SK-N-SH (cell line): ENCODE data around the gene C1orf146. TPM values are rescaled to one million over a fixed set of nuclear protein-coding genes. Genes with fewer than 3 reads are reported as not detected.

Source experiments
- CTCF ChIA-PET: fragments of 300-600, 350-600 bp; formaldehyde crosslinking; extraction: SDS; loops from one replicate; lab custom pipeline; 2021; lab: Yijun Ruan, JAX
- POLR2A ChIA-PET: fragments of 350-600 bp; sonication (Branson Sonifier 250); formaldehyde crosslinking; extraction: SDS; loops from one replicate; lab custom pipeline; 2020; ENCODE audit warnings: antibody characterized with exemption, inconsistent platforms; lab: Yijun Ruan, JAX
- DNase-seq: peaks from one replicate; pipeline ENCODE4 v3.0.0; 2012
- H2AFZ ChIP-seq: fragments of 200-600 bp; sonication (generic); 2 replicates; pipeline ENCODE4 v1.8.1; 2016; ENCODE audit warnings: antibody characterized with exemption, mild to moderate bottlenecking, low read depth
- H3F3A ChIP-seq: fragments of 200-600 bp; sonication (generic); replicated peaks from 2 replicates; pipeline ENCODE3; 2016; ENCODE audit warnings: antibody characterized with exemption, mild to moderate bottlenecking; ENCODE audit not compliant: insufficient read depth
- H3K27ac ChIP-seq, 2 experiments: fragments of 200-500 bp in 1 of 2; fragments of 200-600 bp in 1 of 2; sonication (Bioruptor generic) in 1 of 2; sonication (generic), shearing (Covaris generic) in 1 of 2; 2 replicates each; pipeline versions ENCODE4 v1.5.1 to v1.6.1; 2014 to 2016; ENCODE audit warnings: low read depth in 2 of 2, inconsistent platforms in 1 of 2, low read length in 1 of 2, mild to moderate bottlenecking in 1 of 2, mixed read lengths in 1 of 2
- H3K27me3 ChIP-seq: fragments of 200-600 bp; sonication (generic), shearing (Covaris generic); 2 replicates; pipeline ENCODE4 v1.6.1; 2016; ENCODE audit warnings: mixed run types; ENCODE audit not compliant: insufficient read depth
- H3K36me3 ChIP-seq, 2 experiments: fragments of 200-500 bp in 1 of 2; fragments of 200-600 bp in 1 of 2; sonication (Bioruptor generic) in 1 of 2; sonication (generic) in 1 of 2; replicated peaks in 1 of 2; 2 replicates each; pipeline versions ENCODE3 to v1.5.1; 2014 to 2016; ENCODE audit warnings: low read length in 1 of 2, mild to moderate bottlenecking in 1 of 2; ENCODE audit not compliant: insufficient read depth in 2 of 2, control insufficient read depth in 1 of 2
- H3K4me1 ChIP-seq, 2 experiments: fragments of 200-500 bp in 1 of 2; fragments of 200-600 bp in 1 of 2; sonication (Bioruptor generic) in 1 of 2; sonication (generic), shearing (Covaris generic) in 1 of 2; 2 replicates each; pipeline versions ENCODE4 v1.5.1 to v1.6.1; 2014 to 2016; ENCODE audit warnings: low read depth in 1 of 2, low read length in 1 of 2, mixed run types in 1 of 2; ENCODE audit not compliant: insufficient read depth in 2 of 2, control insufficient read depth in 1 of 2
- H3K4me2 ChIP-seq: fragments of 200-600 bp; sonication (generic), shearing (Covaris generic); 2 replicates; pipeline ENCODE4 v1.6.1; 2017; ENCODE audit warnings: mixed run types
- H3K4me3 ChIP-seq, 2 experiments: fragments of 200-500 bp in 1 of 2; fragments of 200-600 bp in 1 of 2; sonication (Bioruptor generic) in 1 of 2; sonication (generic), shearing (Covaris generic) in 1 of 2; 2 replicates each; pipeline versions ENCODE4 v1.5.1 to v1.8.1; 2014 to 2016; ENCODE audit warnings: low read depth in 2 of 2, inconsistent platforms in 1 of 2, low read length in 1 of 2, mild to moderate bottlenecking in 1 of 2, mixed read lengths in 1 of 2, moderate library complexity in 1 of 2
- H3K79me2 ChIP-seq: fragments of 200-600 bp; sonication (generic); 2 replicates; pipeline ENCODE4 v1.8.1; 2017; ENCODE audit warnings: mild to moderate bottlenecking; ENCODE audit not compliant: insufficient read depth
- H3K9ac ChIP-seq: fragments of 200-600 bp; sonication (generic); 2 replicates; pipeline ENCODE4 v1.6.1; 2017; ENCODE audit warnings: mixed run types
- H3K9me2 ChIP-seq: fragments of 200-600 bp; sonication (generic); 2 replicates; pipeline ENCODE4 v1.6.1; 2017; ENCODE audit warnings: mixed run types
- H3K9me3 ChIP-seq: fragments of 200-600 bp; sonication (generic); 2 replicates; pipeline ENCODE4 v1.6.1; 2017; ENCODE audit warnings: mixed run types, mild to moderate bottlenecking, moderate library complexity
- H4K20me1 ChIP-seq: fragments of 200-600 bp; sonication (generic); 2 replicates; pipeline ENCODE4 v1.6.1; 2017; ENCODE audit warnings: mild to moderate bottlenecking, mixed run types; ENCODE audit not compliant: insufficient read depth
- ELF1 ChIP-seq: IDR thresholded peaks from 2 replicates; pipeline ENCODE4 v1.4.0; 2012
- GABPA ChIP-seq: IDR thresholded peaks from 2 replicates; pipeline ENCODE4 v1.4.0; 2012; ENCODE audit warnings: low read depth, mild to moderate bottlenecking
- MEF2A ChIP-seq: IDR thresholded peaks from 2 replicates; pipeline ENCODE4 v1.4.0; 2012; ENCODE audit warnings: low read depth, borderline replicate concordance
- NRF1 ChIP-seq: IDR thresholded peaks from 2 replicates; pipeline ENCODE4 v1.6.1; 2012; ENCODE audit warnings: low read depth, mild to moderate bottlenecking, low read length
- RXRA ChIP-seq: IDR thresholded peaks from 2 replicates; pipeline ENCODE4 v1.4.0; 2012; ENCODE audit warnings: low read depth, mild to moderate bottlenecking, borderline replicate concordance
- SIN3A ChIP-seq: IDR thresholded peaks from 2 replicates; pipeline ENCODE4 v1.6.1; 2012; ENCODE audit warnings: low read depth, mild to moderate bottlenecking, low read length, moderate library complexity, borderline replicate concordance
- SMC3 ChIP-seq: IDR thresholded peaks from 2 replicates; pipeline ENCODE4 v1.6.1; 2012; ENCODE audit warnings: low read depth, low read length, improper control_type of control experiment
- TAF1 ChIP-seq: IDR thresholded peaks from 2 replicates; pipeline ENCODE4 v1.6.1; 2012; ENCODE audit warnings: low read depth, mild to moderate bottlenecking, low read length, moderate library complexity, borderline replicate concordance
- TCF12 ChIP-seq: IDR thresholded peaks from 2 replicates; pipeline ENCODE4 v1.4.0; 2012
- YY1 ChIP-seq: IDR thresholded peaks from 2 replicates; pipeline ENCODE4 v1.4.0; 2012; ENCODE audit warnings: low read depth, mild to moderate bottlenecking
- WGBS: methylation state at CpG from one replicate; pipeline ENCODE4 v1.1.6; 2017; ENCODE audit warnings: low lambda C conversion rate; 5-methylcytosine and 5-hydroxymethylcytosine counted together
- polyA plus RNA-seq, 3 experiments: library from polyadenylated mRNA; depleted of rRNA; stranded (reverse); fragments of >200 nt; gene quantifications; 2 replicates each; pipeline ENCODE4 v1.2.3, GENCODE V29; 2012
- TF ChIP-seq, protein P1 (sequence below): IDR thresholded peaks from 2 replicates; pipeline ENCODE4 v1.6.1; 2012; ENCODE audit warnings: mild to moderate bottlenecking, low read depth, low read length, moderate library complexity
- TF ChIP-seq, protein P2 (sequence below): IDR thresholded peaks from 2 replicates; pipeline ENCODE4; 2012
- TF ChIP-seq, protein P3 (sequence below): IDR thresholded peaks from 2 replicates; pipeline ENCODE4 v1.4.0; 2012; ENCODE audit warnings: low read depth
- TF ChIP-seq, protein P4 (sequence below): fragments of 150-350 bp; IDR thresholded peaks from 2 replicates; pipeline ENCODE4 v1.6.1; 2016; ENCODE audit warnings: mild to moderate bottlenecking, low read depth, low read length
- TF ChIP-seq, protein P5 (sequence below): fragments of 150-350 bp; IDR thresholded peaks from 2 replicates; pipeline ENCODE4 v1.6.1; 2017; ENCODE audit warnings: antibody characterized with exemption, low read length, low read depth, borderline replicate concordance

Gene C1orf146
- polyA plus RNA-seq, 1 of the 3 experiments (the other 2 are of a cell fraction) = not detected

DNA sequence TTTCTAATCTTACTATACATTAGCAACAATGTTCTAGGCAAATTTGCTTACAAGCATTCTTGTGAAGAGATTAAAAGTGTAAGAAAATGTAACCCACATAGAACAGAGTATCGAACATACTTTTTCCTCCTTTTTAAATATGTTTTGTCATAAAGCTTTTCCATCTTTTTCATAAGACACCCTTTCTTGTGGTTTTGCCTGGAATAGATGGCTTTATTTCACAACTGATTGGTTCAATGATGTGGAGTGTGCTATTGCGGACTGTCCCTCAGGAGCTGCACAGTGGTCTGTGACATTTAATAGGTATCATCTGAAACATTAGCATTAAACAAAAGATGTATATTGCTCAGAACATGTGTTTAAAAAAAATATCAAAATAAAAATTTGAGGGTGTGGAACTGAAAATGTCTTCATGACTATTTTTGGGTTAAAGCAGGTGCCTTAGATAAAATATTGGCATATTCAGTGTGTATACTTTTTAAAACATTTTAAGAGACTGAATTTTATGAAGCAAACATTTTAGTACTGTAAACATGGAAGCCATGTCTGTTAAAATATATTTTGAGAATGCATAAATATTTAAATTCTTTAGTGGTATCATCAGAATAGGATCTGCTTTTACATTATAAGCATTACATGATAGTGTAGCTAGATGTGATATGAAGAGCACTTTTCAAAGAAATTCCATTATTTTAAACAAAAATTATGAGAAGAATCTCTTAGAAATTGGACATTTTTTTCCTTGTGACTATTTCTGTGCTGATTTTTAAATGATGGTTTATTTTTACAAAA, 48.3 kb upstream of the C1orf146 start:
- H3K79me2 ChIP-seq = no peaks in the 10 kb centered on the region
- H2AFZ ChIP-seq = no peak overlapping the region
- CTCF ChIA-PET = interaction anchor here (1.4 kb wide), 2 partner anchors 11 to 172 kb away, joined by 3 to 5 read pairs; no protein-coding TSS in a partner anchor
- POLR2A ChIA-PET = no interaction called here
- no peaks in the 10 kb centered on the region for H3F3A ChIP-seq
- no peaks in the 10 kb centered on the region for H3K9me3 ChIP-seq
- H3K4me1 ChIP-seq = peaks cover 0 to 3% of the 10 kb centered on the region in 2 experiments; a peak in 2 of 4 replicates
- TF ChIP-seq YY1 (no peak), SMC3 (no peak), ELF1 (no peak), TCF12 (no peak), SIN3A (no peak), TAF1 (no peak), MEF2A (no peak), RXRA (no peak), GABPA (no peak), NRF1 (no peak)
- TF ChIP-seq, protein P1, sequence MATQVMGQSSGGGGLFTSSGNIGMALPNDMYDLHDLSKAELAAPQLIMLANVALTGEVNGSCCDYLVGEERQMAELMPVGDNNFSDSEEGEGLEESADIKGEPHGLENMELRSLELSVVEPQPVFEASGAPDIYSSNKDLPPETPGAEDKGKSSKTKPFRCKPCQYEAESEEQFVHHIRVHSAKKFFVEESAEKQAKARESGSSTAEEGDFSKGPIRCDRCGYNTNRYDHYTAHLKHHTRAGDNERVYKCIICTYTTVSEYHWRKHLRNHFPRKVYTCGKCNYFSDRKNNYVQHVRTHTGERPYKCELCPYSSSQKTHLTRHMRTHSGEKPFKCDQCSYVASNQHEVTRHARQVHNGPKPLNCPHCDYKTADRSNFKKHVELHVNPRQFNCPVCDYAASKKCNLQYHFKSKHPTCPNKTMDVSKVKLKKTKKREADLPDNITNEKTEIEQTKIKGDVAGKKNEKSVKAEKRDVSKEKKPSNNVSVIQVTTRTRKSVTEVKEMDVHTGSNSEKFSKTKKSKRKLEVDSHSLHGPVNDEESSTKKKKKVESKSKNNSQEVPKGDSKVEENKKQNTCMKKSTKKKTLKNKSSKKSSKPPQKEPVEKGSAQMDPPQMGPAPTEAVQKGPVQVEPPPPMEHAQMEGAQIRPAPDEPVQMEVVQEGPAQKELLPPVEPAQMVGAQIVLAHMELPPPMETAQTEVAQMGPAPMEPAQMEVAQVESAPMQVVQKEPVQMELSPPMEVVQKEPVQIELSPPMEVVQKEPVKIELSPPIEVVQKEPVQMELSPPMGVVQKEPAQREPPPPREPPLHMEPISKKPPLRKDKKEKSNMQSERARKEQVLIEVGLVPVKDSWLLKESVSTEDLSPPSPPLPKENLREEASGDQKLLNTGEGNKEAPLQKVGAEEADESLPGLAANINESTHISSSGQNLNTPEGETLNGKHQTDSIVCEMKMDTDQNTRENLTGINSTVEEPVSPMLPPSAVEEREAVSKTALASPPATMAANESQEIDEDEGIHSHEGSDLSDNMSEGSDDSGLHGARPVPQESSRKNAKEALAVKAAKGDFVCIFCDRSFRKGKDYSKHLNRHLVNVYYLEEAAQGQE = no peak
- TF ChIP-seq, protein P2, sequence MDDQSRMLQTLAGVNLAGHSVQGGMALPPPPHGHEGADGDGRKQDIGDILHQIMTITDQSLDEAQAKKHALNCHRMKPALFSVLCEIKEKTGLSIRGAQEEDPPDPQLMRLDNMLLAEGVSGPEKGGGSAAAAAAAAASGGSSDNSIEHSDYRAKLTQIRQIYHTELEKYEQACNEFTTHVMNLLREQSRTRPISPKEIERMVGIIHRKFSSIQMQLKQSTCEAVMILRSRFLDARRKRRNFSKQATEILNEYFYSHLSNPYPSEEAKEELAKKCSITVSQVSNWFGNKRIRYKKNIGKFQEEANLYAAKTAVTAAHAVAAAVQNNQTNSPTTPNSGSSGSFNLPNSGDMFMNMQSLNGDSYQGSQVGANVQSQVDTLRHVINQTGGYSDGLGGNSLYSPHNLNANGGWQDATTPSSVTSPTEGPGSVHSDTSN = no peak
- TF ChIP-seq, protein P3, sequence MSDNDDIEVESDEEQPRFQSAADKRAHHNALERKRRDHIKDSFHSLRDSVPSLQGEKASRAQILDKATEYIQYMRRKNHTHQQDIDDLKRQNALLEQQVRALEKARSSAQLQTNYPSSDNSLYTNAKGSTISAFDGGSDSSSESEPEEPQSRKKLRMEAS = no peak
- TF ChIP-seq, protein P4, sequence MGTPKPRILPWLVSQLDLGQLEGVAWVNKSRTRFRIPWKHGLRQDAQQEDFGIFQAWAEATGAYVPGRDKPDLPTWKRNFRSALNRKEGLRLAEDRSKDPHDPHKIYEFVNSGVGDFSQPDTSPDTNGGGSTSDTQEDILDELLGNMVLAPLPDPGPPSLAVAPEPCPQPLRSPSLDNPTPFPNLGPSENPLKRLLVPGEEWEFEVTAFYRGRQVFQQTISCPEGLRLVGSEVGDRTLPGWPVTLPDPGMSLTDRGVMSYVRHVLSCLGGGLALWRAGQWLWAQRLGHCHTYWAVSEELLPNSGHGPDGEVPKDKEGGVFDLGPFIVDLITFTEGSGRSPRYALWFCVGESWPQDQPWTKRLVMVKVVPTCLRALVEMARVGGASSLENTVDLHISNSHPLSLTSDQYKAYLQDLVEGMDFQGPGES = no peak
- TF ChIP-seq, protein P5, sequence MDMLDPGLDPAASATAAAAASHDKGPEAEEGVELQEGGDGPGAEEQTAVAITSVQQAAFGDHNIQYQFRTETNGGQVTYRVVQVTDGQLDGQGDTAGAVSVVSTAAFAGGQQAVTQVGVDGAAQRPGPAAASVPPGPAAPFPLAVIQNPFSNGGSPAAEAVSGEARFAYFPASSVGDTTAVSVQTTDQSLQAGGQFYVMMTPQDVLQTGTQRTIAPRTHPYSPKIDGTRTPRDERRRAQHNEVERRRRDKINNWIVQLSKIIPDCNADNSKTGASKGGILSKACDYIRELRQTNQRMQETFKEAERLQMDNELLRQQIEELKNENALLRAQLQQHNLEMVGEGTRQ = no peak
- TF ChIP-seq, all 33 proteins: peak for 0
- H3K27ac ChIP-seq = peak overlapping the region in 1 of 2 experiments; percentile 62; a peak in 2 of 4 replicates
- H3K4me3 ChIP-seq = no peak overlapping the region
- H3K4me2 ChIP-seq = no peak overlapping the region
- no peaks in the 10 kb centered on the region for H4K20me1 ChIP-seq
- WGBS = 80% methylated on average over 2 of the region's 2 CpGs
- peak; percentile 9 for DNase-seq
- H3K9me2 ChIP-seq = no peaks in the 10 kb centered on the region; the same call in 1 of the 2 replicates
- H3K9ac ChIP-seq = no peak overlapping the region
- no peaks in the 10 kb centered on the region for H3K27me3 ChIP-seq
- no peaks in the 10 kb centered on the region for H3K36me3 ChIP-seq
